COR-L47 (cell line): ENCODE data around the gene MOB4.

Experiments
- DNase-seq: peaks from one replicate; lab custom pipeline; 2025; lab: John Stamatoyannopoulos, UW

Gene MOB4

DNA sequence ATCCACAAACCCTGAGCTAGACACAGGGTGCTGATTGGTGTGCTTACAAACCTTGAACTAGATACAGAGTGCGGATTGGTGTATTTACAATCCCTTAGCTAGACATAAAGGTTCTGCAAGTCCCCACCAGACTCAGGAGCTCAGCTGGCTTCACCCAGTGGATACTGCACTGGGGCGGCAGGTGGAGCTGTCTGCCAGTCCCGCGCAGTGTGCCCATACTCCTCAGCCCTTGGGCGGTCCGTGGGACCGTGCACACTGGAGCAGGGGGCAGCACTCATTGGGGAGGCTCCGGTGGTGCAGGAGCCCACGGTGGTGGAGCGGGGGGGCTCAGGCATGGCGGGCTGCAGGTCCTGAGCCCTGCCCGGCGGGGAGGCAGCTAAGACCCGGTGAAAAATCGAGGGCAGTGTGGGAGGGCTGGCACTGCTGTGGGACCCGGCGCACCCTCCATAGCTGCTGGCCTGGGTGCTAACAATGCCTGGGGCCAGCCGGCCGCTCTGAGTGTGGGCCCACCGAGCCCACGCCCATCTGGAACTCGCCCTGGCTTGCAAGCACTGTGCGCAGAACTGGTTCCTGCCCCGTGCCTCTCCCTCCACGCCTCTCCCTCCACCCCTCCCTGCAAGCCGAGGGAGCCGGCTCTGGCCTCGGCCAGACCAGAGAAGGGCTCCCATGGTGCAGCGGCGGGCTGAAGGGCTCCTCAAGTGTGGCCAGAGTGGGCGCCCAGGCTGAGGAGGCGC is 75.6 kb downstream of the MOB4 start:
- no peak for DNase-seq

DNA sequence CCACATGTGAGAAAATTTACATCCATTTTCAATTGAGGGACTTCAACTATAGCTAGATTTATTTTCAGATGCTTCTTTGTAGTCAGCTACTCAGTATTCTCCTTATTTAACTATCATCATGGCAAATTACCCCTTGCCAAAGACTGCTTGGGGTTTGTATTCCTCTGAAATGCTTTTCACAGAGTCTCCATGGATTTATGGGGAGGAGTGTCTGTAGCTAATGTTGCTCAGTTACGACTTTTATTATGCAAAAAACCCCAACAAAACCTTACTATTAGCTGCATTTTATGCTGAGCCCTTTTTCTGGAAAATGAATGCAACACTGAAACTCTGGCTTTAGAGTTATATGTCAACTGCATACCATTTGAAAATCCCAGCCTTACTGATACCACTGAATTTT is 80.9 kb downstream of the MOB4 start:
- DNase-seq = no peak

DNA sequence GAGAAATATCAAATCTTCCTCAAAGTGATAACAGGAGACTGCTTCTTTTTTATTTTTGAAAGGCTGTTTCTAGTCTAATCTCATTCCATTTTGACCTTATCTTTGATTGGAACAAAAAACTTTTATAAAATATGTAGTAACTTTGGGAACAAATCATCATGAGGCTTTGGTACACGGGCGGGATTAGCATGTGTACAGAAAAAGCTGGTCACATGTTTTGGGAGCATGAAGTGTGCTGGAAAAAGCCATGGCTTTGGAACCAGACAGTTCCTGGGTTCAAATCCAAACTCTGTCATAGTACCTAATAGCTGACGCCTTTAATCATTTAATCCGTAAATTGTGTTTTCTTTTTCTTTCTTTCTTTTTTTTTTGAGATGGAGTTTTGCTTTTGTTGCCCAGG is 81.3 kb downstream of the MOB4 start:
- no peak for DNase-seq

DNA sequence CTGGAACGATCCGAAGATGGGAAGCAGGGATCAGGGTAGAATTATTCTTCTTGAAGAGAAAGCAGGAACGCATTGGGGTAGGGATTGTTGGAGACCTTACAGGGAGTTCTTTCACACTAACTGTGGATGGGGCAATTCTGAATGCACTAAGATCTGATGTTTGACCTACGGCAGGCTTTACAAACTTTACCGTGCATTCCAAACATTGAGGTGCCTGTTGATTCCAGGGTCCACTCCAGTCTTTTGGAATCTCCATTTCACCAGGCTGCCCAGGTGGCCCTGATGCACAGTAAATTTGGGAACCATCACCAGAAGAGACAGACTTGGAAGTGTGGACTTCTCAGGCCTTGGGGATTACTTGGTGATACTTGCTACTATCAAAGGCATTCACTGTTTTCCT is 82.6 kb downstream of the MOB4 start:
- DNase-seq = no peak

DNA sequence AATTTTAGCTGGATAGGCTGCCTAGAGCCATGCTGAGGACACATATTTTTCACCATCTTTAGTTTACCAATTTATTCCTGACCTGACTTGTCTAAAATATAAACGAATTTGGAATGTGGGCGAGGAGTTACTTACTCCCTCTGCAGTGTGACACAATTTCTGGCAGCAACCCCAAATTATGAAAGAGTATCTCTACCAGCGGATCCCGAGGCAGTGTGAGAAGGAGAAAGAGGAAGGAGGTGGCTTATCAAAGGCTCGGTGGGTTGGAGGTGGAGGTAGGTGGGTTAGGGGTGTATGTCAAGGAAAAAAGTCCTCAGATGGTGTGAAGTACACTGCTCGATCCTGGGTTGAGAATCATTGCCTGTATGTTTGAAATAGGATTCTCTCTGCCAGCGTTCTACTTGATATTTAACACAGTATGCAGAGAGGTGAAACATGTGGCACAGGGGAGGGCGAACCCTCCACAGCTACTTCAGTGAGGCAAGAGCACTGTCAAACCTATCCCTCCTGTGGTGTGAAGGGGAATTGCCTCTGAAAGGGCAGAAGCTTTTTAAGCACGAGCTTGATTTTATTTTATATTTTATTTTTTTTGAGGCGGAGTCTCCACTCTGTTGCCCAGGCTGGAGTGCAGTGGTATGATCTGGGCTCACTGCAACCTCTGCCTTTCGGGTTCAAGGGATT is 83.6 kb downstream of the MOB4 start:
- no peak for DNase-seq

DNA sequence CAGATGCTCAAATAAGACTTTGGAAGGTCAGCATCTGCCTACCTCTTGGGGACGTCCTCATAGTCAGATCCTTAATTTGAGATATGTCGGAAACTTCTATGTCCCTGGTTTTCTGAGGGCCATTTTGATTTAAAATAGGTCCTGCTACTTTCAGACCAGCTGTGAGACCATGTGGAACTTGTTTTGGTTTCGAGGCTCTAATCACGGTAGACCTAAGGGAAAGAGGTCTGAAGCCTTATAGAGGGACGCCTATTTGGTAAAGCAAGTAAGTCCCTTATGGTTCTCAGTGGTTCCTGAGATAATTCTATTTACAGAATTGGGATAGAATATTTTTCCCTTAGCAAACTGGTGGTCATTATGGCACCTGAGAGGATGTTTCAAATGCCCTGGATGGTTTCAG is 84.4 kb downstream of the MOB4 start:
- DNase-seq = no peak

DNA sequence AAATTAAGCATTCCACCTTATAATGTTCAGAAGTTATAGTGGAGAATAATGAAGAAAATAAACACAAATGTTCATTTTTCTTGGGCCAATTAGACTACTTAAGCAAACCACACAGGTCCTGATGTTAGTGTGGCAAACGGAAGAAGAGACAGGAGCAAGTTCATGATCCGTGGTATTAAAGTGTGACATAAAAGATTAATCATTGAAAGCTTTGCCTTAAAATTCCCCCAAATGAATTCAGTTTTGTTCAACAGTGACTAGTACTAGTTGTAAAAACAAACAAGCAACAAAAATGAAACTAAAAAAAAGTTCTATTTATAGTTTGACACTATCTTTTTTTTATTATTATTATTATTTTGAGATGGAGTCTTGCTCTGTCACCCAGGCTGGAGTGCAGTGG is 85.9 kb downstream of the MOB4 start:
- no peak for DNase-seq
